Smooth muscle cell (in vitro differentiated cells): ENCODE data around the gene POLR2I. TPM values are rescaled to one million over a fixed set of nuclear protein-coding genes. Genes with fewer than 3 reads are reported as not detected.

Experiments used
- DNase-seq: peaks from one replicate; lab custom pipeline; 2025; ENCODE audit not compliant: unreplicated experiment; lab: John Stamatoyannopoulos, UW
- H2AFZ ChIP-seq: fragments of 200-600 bp; sonication (generic); 2 replicates; pipeline ENCODE4 v1.6.0; 2016; ENCODE audit warnings: antibody characterized with exemption, low read depth, mild to moderate bottlenecking
- H3F3A ChIP-seq: fragments of 200-600 bp; sonication (generic); 2 replicates; pipeline ENCODE4 v1.6.0; 2017; ENCODE audit warnings: antibody characterized with exemption, low read depth
- H3K27ac ChIP-seq: fragments of 200-600 bp; sonication (generic); 2 replicates; pipeline ENCODE4 v1.5.1; 2016; ENCODE audit warnings: low read depth, mild to moderate bottlenecking
- H3K27me3 ChIP-seq: fragments of 200-600 bp; sonication (generic); 2 replicates; pipeline ENCODE4 v1.6.1; 2016; ENCODE audit warnings: low read depth, mild to moderate bottlenecking
- H3K36me3 ChIP-seq: fragments of 200-600 bp; sonication (generic); 2 replicates; pipeline ENCODE4 v1.5.1; 2016; ENCODE audit warnings: low read depth
- H3K4me1 ChIP-seq: fragments of 200-600 bp; sonication (generic); 2 replicates; pipeline ENCODE4 v1.5.1; 2016; ENCODE audit warnings: low read depth
- H3K4me2 ChIP-seq: fragments of 200-600 bp; sonication (generic); 2 replicates; pipeline ENCODE4 v1.6.0; 2016; ENCODE audit warnings: mild to moderate bottlenecking
- H3K4me3 ChIP-seq: fragments of 200-600 bp; sonication (generic); 2 replicates; pipeline ENCODE4 v1.5.1; 2016; ENCODE audit warnings: mild to moderate bottlenecking
- H3K79me2 ChIP-seq: fragments of 200-600 bp; sonication (generic); 2 replicates; pipeline ENCODE4 v1.6.0; 2016; ENCODE audit warnings: low read depth, mild to moderate bottlenecking
- H3K9ac ChIP-seq: fragments of 200-600 bp; sonication (generic); 2 replicates; pipeline ENCODE4 v1.6.0; 2016; ENCODE audit warnings: low read depth
- H3K9me3 ChIP-seq: fragments of 200-600 bp; sonication (generic); replicated peaks from 2 replicates; pipeline ENCODE4 v1.5.1; 2016; ENCODE audit warnings: low read depth
- H4K20me1 ChIP-seq: fragments of 200-600 bp; sonication (generic); 2 replicates; pipeline ENCODE4 v1.6.0; 2016; ENCODE audit warnings: low read depth
- WGBS: methylation state at CpG from one replicate; pipeline ENCODE4 v1.1.7; 2016; ENCODE audit warnings: low lambda C conversion rate; 5-methylcytosine and 5-hydroxymethylcytosine counted together
- polyA plus RNA-seq: library from polyadenylated mRNA; unstranded; fragments of >200 nt; fragmentation: Nextera tagmentation; extraction: Ambion mirVana; gene quantifications from 2 replicates; pipeline ENCODE4 v1.2.1, GENCODE V29; 2016
- total RNA-seq: library from RNA; depleted of rRNA; stranded (reverse); fragments of >200 nt; gene quantifications from 2 replicates; pipeline ENCODE4 v1.2.3, GENCODE V29; 2014
- TF ChIP-seq, protein P1 (sequence below): fragments of 200-600 bp; sonication (generic); IDR thresholded peaks from 2 replicates; pipeline ENCODE4 v1.5.1; 2017; ENCODE audit warnings: borderline replicate concordance, mild to moderate bottlenecking, antibody characterized with exemption; ENCODE audit not compliant: insufficient read depth, poor library complexity, severe bottlenecking

The POLR2I gene
- total and polyA plus RNA-seq, 2 experiments from 2014 or later, result 102 to 132 TPM

DNA sequence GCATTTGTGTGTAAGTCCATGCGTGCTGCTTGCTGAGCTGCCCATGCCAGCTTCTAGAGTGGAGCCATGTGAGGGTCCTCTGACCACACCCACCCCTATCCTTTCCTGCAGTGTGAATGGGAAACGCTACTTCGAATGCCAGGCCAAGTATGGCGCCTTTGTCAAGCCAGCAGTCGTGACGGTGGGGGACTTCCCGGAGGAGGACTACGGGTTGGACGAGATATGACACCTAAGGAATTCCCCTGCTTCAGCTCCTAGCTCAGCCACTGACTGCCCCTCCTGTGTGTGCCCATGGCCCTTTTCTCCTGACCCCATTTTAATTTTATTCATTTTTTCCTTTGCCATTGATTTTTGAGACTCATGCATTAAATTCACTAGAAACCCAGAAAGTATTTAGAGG, 10.9 kb upstream of the POLR2I start:
- Histone ChIP-seq H4K20me1 (no peaks in the 10 kb centered on the region), H3K4me3 (no peak overlapping the region), H3K4me2 (no peak overlapping the region), H3K27ac (no peak overlapping the region), H3K36me3 (no peaks in the 10 kb centered on the region), H3K9ac (no peak overlapping the region), H3K27me3 (no peaks in the 10 kb centered on the region), H3K4me1 (no peaks in the 10 kb centered on the region), H3K79me2 (no peaks in the 10 kb centered on the region), H3K9me3 (no peaks in the 10 kb centered on the region), H3F3A (peaks cover 22% of the 10 kb centered on the region), H2AFZ (no peak overlapping the region)
- DNase-seq, result no peak
- TF ChIP-seq, protein P1, sequence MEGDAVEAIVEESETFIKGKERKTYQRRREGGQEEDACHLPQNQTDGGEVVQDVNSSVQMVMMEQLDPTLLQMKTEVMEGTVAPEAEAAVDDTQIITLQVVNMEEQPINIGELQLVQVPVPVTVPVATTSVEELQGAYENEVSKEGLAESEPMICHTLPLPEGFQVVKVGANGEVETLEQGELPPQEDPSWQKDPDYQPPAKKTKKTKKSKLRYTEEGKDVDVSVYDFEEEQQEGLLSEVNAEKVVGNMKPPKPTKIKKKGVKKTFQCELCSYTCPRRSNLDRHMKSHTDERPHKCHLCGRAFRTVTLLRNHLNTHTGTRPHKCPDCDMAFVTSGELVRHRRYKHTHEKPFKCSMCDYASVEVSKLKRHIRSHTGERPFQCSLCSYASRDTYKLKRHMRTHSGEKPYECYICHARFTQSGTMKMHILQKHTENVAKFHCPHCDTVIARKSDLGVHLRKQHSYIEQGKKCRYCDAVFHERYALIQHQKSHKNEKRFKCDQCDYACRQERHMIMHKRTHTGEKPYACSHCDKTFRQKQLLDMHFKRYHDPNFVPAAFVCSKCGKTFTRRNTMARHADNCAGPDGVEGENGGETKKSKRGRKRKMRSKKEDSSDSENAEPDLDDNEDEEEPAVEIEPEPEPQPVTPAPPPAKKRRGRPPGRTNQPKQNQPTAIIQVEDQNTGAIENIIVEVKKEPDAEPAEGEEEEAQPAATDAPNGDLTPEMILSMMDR, result no peak
- 98% methylated on average over 9 of the region's 9 CpGs for WGBS

DNA sequence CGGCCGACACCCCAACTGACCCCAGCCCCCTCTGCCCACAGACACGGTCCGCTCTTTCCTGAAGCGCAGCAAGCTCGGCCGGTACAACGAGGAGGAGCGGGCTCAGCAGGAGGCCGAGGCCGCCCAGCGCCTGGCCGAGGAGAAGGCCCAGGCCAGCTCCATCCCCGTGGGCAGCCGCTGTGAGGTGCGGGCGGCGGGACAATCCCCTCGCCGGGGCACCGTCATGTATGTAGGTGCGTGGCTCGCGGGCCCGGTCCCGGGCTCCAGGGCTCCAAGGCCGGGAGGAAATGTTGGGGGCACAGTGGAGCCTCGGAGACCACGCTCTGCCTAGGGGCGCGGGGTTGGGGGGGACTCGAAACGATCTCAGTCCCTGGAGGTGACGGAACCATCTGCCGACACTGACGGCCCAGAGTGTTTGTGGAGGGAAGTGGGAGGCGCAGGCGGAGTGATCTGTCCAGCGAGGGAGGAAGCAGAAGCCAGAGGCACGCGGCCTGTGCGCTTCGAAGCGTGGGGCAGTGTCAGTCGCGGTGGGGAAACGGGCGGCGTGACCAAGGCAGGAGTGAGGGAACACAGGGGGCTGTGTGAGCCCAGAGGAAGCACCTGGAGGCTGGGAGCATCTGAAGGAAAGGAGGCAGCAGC, 6.9 kb upstream of the POLR2I start:
- Histone ChIP-seq H3K4me1 (no peaks in the 10 kb centered on the region), H3K79me2 (peaks cover 13% of the 10 kb centered on the region), H3K27me3 (no peaks in the 10 kb centered on the region), H3K4me2 (no peak overlapping the region), H2AFZ (no peak overlapping the region), H4K20me1 (peaks cover 8% of the 10 kb centered on the region), H3K9ac (no peak overlapping the region), H3K27ac (no peak overlapping the region), H3K9me3 (no peaks in the 10 kb centered on the region), H3K36me3 (no peaks in the 10 kb centered on the region), H3K4me3 (no peak overlapping the region), H3F3A (no peaks in the 10 kb centered on the region)
- WGBS, result 96% methylated on average over 45 of the region's 49 CpGs
- no peak for DNase-seq
- TF ChIP-seq, protein P1, result no peak

DNA sequence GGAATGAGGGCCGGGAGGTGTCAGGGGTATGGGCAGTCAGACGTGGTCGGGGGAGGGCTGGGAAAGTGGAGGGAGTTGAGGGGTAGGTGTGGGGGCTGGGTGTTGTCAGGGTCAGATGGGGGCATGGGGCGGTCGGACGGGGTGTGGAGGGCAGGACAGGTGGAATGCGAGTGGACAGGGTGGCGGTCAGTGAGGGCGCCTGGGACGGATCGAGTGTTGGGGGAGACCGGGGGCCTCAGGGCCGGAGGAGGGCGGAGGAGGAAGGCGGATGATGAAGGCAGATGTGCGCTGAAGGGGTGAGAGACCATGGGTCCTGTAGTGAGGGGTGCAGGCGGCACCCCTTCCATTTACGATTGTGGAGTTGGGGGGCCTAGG, 6.3 kb upstream of the POLR2I start:
- H4K20me1 ChIP-seq, result peaks cover 8% of the 10 kb centered on the region
- peaks cover 18% of the 10 kb centered on the region for H3K79me2 ChIP-seq
- H3K4me1 ChIP-seq, result peaks cover 4% of the 10 kb centered on the region
- no peak overlapping the region for H3K9ac ChIP-seq
- H3K36me3 ChIP-seq, result no peaks in the 10 kb centered on the region
- no CpG with 5 or more reads among the region's 18 CpGs for WGBS
- H3K9me3 ChIP-seq, result no peaks in the 10 kb centered on the region
- H3K27ac ChIP-seq, result no peak overlapping the region
- no peaks in the 10 kb centered on the region for H3K27me3 ChIP-seq
- no peak overlapping the region for H3K4me3 ChIP-seq
- no peak overlapping the region for H2AFZ ChIP-seq
- TF ChIP-seq, protein P1, result no peak
- no peak for DNase-seq
- H3F3A ChIP-seq, result no peaks in the 10 kb centered on the region
- no peak overlapping the region for H3K4me2 ChIP-seq
